ENCODE data around the gene LMBRD2. TPM values are rescaled to one million over a fixed set of nuclear protein-coding genes. Genes with fewer than 3 reads are reported as not detected.

LMBRD2 gene
- total and polyA plus RNA-seq, 2 of the 8 experiments (the other 6 are each of a cell fraction or from before 2014, with no cell fraction given) = 1.1 to 4.1 TPM

DNA sequence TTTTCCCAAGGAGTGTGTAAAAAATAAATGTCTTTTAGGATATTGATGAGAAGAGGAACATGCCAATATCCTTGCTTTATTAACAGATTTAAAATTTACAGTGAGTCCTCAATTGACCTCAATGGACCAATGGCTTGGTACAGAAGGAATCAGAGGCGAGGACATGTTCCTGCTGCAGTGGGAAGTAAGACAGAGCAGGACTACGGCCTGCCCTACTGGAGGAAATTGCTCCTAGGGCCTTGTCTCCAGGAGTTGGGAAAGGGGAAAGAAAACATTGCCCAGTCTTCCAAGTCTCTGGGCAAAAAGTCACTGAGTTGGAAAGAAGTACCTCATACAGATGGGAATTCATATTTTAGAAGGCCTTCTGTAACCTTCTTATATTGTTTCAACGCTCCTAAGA, 51.9 kb downstream of the LMBRD2 start:
- no peak overlapping the region for H3K27ac ChIP-seq (ENCODE audit: low read depth, low read length)
- no peak overlapping the region for H2BK20ac ChIP-seq (ENCODE audit: low read length)
- H3K23me2 ChIP-seq (ENCODE audit: low read depth, low read length) = no peaks in the 10 kb centered on the region
- H4K20me1 ChIP-seq (replicated peaks in 1 of 2; ENCODE audit: control insufficient read depth in 1 of 2, insufficient read depth in 2 of 2, low read length in 2 of 2) = no peaks in the 10 kb centered on the region
- H2BK12ac ChIP-seq (ENCODE audit: low read depth, low read length) = no peak overlapping the region
- no peak overlapping the region for H2BK15ac ChIP-seq (ENCODE audit: low read length)
- H4K91ac ChIP-seq (replicated peaks; ENCODE audit: insufficient read length, low read length) = no peak overlapping the region
- H3K9me3 ChIP-seq (ENCODE audit: insufficient read depth in 2 of 2, low read depth in 1 of 2, low read length in 1 of 2) = no peaks in the 10 kb centered on the region
- H3K4me3 ChIP-seq (ENCODE audit: extremely low read depth in 1 of 4, insufficient read depth in 2 of 4, low read depth in 3 of 4, low read length in 4 of 4) = no peak overlapping the region
- no peak overlapping the region for H4K5ac ChIP-seq (ENCODE audit: insufficient read length, low read depth, low read length)
- 82% methylated on average over 3 of the region's 3 CpGs; no CpG with 5 or more reads in 1 of the 2 experiments for WGBS, 2 experiments (ENCODE audit: extremely low coverage in 1 of 2, insufficient coverage in 1 of 2, insufficient read length in 1 of 2, insufficient replicate concordance in 2 of 2, low coverage in 1 of 2, low lambda C conversion rate in 2 of 2, missing lambda C conversion rate in 1 of 2)
- POLR2A ChIA-PET (ENCODE audit: partially characterized antibody) = no interaction called here
- no peaks in the 10 kb centered on the region for H3K79me2 ChIP-seq (ENCODE audit: control insufficient read depth in 1 of 2, insufficient read depth in 2 of 2, low read length in 2 of 2)
- CTCF ChIA-PET (ENCODE audit: partially characterized antibody) = no interaction called here
- no peaks in the 10 kb centered on the region for H3K36me3 ChIP-seq (ENCODE audit: control insufficient read depth in 2 of 4, insufficient read depth in 4 of 4, low read length in 3 of 4)
- peaks cover 0 to 3% (median 0%) of the 10 kb centered on the region in 4 experiments; a peak in 2 of 7 replicates for H3K4me1 ChIP-seq (replicated peaks in 1 of 4; ENCODE audit: control insufficient read depth in 3 of 4, insufficient read depth in 4 of 4, low read length in 3 of 4)
- H3K27me3 ChIP-seq (replicated peaks in 1 of 4; ENCODE audit: control insufficient read depth in 3 of 4, extremely low read depth in 1 of 4, insufficient read depth in 3 of 4, low read length in 3 of 4) = no peaks in the 10 kb centered on the region
- H3K4me2 ChIP-seq (ENCODE audit: insufficient read depth in 1 of 2, low read depth in 2 of 2, low read length in 2 of 2) = no peak overlapping the region
- H2BK5ac ChIP-seq (ENCODE audit: low read depth, low read length) = no peak overlapping the region
- H3K18ac ChIP-seq (ENCODE audit: extremely low read depth, low read length) = no peak overlapping the region
- no peak overlapping the region for H3K56ac ChIP-seq (replicated peaks; ENCODE audit: insufficient read length, low read depth, low read length)
- DNase-seq (ENCODE audit: low read depth in 1 of 2, low spot score in 2 of 2) = no peak
- H3K9ac ChIP-seq (replicated peaks in 1 of 4; ENCODE audit: extremely low read depth in 1 of 4, low read depth in 3 of 4, low read length in 3 of 4) = no peak overlapping the region
- no peak overlapping the region for H3K4ac ChIP-seq (replicated peaks; ENCODE audit: insufficient read length, low read depth, low read length)
- H2AK5ac ChIP-seq (ENCODE audit: low read depth, low read length) = no peak overlapping the region
- no peak overlapping the region for H3K23ac ChIP-seq (ENCODE audit: insufficient read length)
- no peaks in the 10 kb centered on the region for H3K79me1 ChIP-seq (ENCODE audit: low read depth, low read length)
- no peak overlapping the region for H2BK120ac ChIP-seq (replicated peaks; ENCODE audit: low read depth, low read length)
- no peak overlapping the region for H2AFZ ChIP-seq (ENCODE audit: low read length)
- no peak overlapping the region for H3K14ac ChIP-seq (ENCODE audit: insufficient read length)
- FAIRE-seq = no peak
- H4K8ac ChIP-seq (ENCODE audit: extremely low read depth, insufficient read depth, low read length) = no peak overlapping the region
- no peak for TF ChIP-seq CTBP2 (IDR thresholded peaks at IDR 0.05; ENCODE audit: borderline replicate concordance, insufficient read depth, insufficient read length, low read length)
- TF ChIP-seq ASH2L (IDR thresholded peaks at IDR 0.05; ENCODE audit: low read length) = no peak
- no peak for TF ChIP-seq BACH1 (IDR thresholded peaks at IDR 0.05; ENCODE audit: low read length)
- no peak for TF ChIP-seq HDAC6 (IDR thresholded peaks at IDR 0.05; ENCODE audit: low read depth, low read length)
- TF ChIP-seq ZNF274 (IDR thresholded peaks at IDR 0.05; ENCODE audit: borderline replicate concordance, extremely low read depth, low read length) = no peak
- TF ChIP-seq YY1 (IDR thresholded peaks at IDR 0.05; ENCODE audit: low read depth, low read length) = no peak
- no peak for TF ChIP-seq ATF3 (IDR thresholded peaks at IDR 0.05; ENCODE audit: insufficient read depth, low read depth, low read length)
- no peak for TF ChIP-seq RNF2 (IDR thresholded peaks at IDR 0.05; ENCODE audit: borderline replicate concordance, low read depth, low read length, missing control alignments, poor library complexity, severe bottlenecking)
- TF ChIP-seq SRF (IDR thresholded peaks at IDR 0.05; ENCODE audit: low read depth, low read length) = no peak

Measured in H1 (cell line).